GM21360 (cell line): Measurements from ENCODE around the gene DIP2A.

ENCODE experiments used
- ATAC-seq: cut with Tn5 transposase; IDR thresholded peaks from one replicate; pipeline ENCODE4 v1.9.1; 2021; ENCODE audit warnings: mild to moderate bottlenecking, moderate library complexity; ENCODE audit not compliant: unreplicated experiment

Gene DIP2A

GRCh38 chr21:46477765-46478164 is 19.1 kb downstream of the DIP2A start:
- ATAC-seq: no peak

- ATAC-seq: no peak
These were observed 20.2 kb downstream of the DIP2A start for GRCh38 chr21:46478910-46479309.

GRCh38 chr21:46480466-46480865 is 21.8 kb downstream of the DIP2A start:
- ATAC-seq: no peak

- ATAC-seq: no peak
These were observed 23.6 kb downstream of the DIP2A start for GRCh38 chr21:46482225-46482845.

GRCh38 chr21:46482846-46483231 is 24.1 kb downstream of the DIP2A start:
- ATAC-seq: no peak

GRCh38 chr21:46483300-46484295 is 24.9 kb downstream of the DIP2A start:
- ATAC-seq: no peak

GRCh38 chr21:46486481-46487126 is 27.9 kb downstream of the DIP2A start:
- ATAC-seq: no peak

GRCh38 chr21:46489162-46489663 is 30.5 kb downstream of the DIP2A start:
- ATAC-seq: no peak

GRCh38 chr21:46489800-46490199 is 31.1 kb downstream of the DIP2A start:
- no peak for ATAC-seq

GRCh38 chr21:46491553-46491952 is 32.9 kb downstream of the DIP2A start:
- ATAC-seq: no peak

- no peak for ATAC-seq
These were observed 34.2 kb downstream of the DIP2A start for GRCh38 chr21:46492851-46493250.

- ATAC-seq: no peak
These were observed 35.1 kb downstream of the DIP2A start for GRCh38 chr21:46493828-46494227.

GRCh38 chr21:46498335-46499050 is 39.8 kb downstream of the DIP2A start:
- ATAC-seq: no peak

- ATAC-seq: no peak
These were observed 41.7 kb downstream of the DIP2A start for GRCh38 chr21:46500224-46500861.

GRCh38 chr21:46503922-46504550 is 45.3 kb downstream of the DIP2A start:
- ATAC-seq: no peak

GRCh38 chr21:46504666-46505065 is 46.0 kb downstream of the DIP2A start:
- no peak for ATAC-seq

- no peak for ATAC-seq
These were observed 48.9 kb downstream of the DIP2A start for GRCh38 chr21:46507562-46507961.

GRCh38 chr21:46509741-46510502 is 51.2 kb downstream of the DIP2A start:
- ATAC-seq: no peak

- ATAC-seq: no peak
These were observed 56.4 kb downstream of the DIP2A start for GRCh38 chr21:46515109-46515508.
